Measurements from ENCODE around the gene E2F3.

Gene E2F3

DNA sequence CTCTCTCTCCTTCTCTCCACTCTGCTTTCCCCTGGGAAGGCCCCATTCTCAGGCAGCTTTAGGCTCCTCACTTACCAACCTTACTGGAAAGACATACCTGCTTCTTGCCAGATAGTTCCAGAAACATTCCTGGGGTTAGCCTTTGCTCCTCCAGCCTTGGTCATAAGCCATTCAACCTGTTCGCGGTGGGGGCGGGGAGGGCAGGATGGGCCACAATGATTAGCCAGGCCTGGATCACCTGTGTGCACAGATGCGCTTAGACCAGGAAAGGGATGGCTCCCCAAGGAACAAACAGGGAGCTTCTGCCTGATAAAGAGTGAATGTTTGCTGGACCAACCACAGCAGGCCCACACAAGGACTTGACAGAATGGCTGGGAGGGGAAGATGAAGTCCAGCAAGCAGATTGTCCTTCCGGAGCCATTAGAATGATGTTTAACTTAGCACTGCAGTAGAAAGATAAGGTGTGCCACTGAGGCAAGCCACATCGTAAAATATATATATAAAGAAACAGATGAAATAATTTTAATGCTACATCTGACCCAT is 74.9 kb downstream of the E2F3 start:
- in situ Hi-C loops (cut with MboI; ENCODE audit: low sequenced_read_pairs, unreplicated experiment): no loop called here
- TF ChIP-seq, protein P1, sequence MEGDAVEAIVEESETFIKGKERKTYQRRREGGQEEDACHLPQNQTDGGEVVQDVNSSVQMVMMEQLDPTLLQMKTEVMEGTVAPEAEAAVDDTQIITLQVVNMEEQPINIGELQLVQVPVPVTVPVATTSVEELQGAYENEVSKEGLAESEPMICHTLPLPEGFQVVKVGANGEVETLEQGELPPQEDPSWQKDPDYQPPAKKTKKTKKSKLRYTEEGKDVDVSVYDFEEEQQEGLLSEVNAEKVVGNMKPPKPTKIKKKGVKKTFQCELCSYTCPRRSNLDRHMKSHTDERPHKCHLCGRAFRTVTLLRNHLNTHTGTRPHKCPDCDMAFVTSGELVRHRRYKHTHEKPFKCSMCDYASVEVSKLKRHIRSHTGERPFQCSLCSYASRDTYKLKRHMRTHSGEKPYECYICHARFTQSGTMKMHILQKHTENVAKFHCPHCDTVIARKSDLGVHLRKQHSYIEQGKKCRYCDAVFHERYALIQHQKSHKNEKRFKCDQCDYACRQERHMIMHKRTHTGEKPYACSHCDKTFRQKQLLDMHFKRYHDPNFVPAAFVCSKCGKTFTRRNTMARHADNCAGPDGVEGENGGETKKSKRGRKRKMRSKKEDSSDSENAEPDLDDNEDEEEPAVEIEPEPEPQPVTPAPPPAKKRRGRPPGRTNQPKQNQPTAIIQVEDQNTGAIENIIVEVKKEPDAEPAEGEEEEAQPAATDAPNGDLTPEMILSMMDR (IDR thresholded peaks at IDR 0.05; ENCODE audit: borderline replicate concordance, control extremely low read depth, extremely low read depth, insufficient read depth, missing control alignments): no peak
- DNase-seq (ENCODE audit: low spot score): no peak

DNA sequence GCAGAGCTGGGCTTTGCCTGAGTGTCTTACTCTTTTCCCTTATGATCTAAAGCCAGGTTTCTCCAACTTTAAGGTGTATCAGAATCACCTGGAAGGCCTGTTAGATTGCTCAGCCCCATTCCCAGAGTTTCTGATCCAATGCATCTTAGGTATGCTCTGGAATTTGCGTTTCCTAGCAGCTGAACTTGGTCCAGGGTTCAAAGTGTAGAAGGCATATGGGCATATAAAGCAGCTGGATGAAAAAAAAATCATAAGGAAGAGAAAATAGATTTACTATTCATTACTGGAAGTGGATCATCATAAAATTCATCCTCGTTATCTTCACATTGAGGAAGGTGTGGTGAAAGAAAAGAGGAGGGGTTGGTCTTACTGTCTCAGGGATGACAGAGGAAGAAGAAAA is 75.8 kb downstream of the E2F3 start:
- no peak for DNase-seq (ENCODE audit: low spot score)
- in situ Hi-C loops (cut with MboI; ENCODE audit: low sequenced_read_pairs, unreplicated experiment): no loop called here
- TF ChIP-seq, protein P1 (IDR thresholded peaks at IDR 0.05; ENCODE audit: borderline replicate concordance, control extremely low read depth, extremely low read depth, insufficient read depth, missing control alignments): no peak

DNA sequence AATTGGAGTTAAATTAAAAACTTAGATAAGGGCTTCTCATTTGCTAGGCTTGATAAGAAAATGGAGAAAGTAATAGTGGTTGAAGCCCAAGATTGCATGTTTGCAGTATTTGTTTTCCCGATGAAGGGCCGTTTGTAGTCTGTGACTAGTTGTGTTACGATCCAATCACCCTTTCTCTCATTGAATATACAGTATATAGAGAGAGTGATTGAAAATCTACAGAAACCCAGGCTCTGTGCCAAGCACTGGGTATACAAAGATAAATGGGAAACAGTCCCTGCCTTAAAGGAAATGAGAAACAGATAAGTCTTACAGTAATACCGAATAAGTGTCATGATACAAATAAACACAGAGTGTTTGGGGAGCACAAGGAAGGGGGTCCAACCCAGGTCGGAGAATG is 77.4 kb downstream of the E2F3 start:
- TF ChIP-seq, protein P1 (IDR thresholded peaks at IDR 0.05; ENCODE audit: borderline replicate concordance, control extremely low read depth, extremely low read depth, insufficient read depth, missing control alignments): no peak
- DNase-seq (ENCODE audit: low spot score): no peak
- in situ Hi-C loops (cut with MboI; ENCODE audit: low sequenced_read_pairs, unreplicated experiment): no loop called here

DNA sequence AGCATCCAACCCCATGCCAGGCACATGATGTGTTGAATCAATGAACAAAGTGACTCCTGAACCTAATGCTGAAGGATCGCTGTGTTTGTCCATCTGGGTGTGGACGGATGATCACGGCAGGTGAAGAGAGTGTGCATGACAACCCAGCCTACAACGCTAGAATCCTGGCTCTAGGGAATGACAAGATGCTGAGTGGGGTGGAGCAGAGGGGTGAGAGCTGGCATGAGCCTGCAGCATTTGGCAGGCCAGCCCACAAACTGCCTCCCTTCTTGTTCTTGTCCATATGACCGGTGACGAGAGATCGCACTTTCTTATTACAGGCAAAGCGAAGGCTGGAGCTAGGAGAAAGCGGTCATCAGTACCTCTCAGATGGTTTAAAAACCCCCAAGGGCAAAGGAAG is 77.8 kb downstream of the E2F3 start:
- in situ Hi-C loops (cut with MboI; ENCODE audit: low sequenced_read_pairs, unreplicated experiment): no loop called here
- DNase-seq (ENCODE audit: low spot score): no peak
- TF ChIP-seq, protein P1 (IDR thresholded peaks at IDR 0.05; ENCODE audit: borderline replicate concordance, control extremely low read depth, extremely low read depth, insufficient read depth, missing control alignments): no peak

DNA sequence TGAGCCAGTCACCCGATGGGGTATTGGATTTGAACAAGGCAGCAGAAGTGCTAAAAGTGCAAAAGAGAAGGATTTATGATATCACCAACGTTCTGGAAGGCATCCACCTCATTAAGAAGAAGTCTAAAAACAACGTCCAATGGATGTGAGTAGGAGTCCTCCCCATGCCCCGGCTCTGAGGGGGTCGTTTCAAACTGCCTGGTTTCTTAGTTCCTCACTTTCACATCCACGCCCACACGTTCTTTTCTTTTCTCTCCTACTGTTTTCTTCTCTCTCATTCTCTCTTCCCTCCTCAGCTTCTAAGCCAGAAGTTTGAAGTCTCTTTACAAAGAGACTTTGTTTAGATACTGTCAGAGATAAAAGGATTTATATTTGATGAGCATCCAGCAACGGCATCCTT is 79.6 kb downstream of the E2F3 start:
- TF ChIP-seq, protein P1 (IDR thresholded peaks at IDR 0.05; ENCODE audit: borderline replicate concordance, control extremely low read depth, extremely low read depth, insufficient read depth, missing control alignments): no peak
- in situ Hi-C loops (cut with MboI; ENCODE audit: low sequenced_read_pairs, unreplicated experiment): no loop called here

DNA sequence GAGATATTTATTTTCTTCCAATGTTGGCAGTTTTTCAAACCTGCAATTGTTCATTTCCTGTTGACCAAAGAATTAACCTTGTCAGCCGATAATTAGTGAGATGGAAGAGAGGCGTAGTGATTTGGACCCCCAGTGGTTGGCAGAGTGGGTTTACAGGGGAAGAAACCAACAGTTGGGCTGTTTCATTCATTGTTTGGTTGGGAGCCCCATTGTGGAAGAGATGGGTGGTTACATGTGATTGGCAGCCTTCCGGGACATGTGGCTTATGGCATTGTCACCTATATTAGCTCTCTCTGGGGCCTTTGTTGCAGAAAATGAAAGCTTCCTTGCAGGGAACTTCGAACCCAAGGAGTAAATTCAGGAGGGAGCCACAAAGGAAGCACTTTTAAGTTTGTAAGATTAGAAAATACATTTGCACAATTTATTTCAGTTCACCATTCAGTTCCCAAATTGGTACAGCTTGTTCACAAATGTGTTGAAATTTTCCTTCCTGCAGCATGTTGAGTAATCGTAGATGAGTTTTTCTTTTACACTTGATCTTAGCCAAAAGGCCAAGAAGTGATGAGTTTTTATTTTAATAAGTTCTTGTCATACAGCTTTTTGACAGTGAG is 82.3 kb downstream of the E2F3 start:
- TF ChIP-seq, protein P1 (IDR thresholded peaks at IDR 0.05; ENCODE audit: borderline replicate concordance, control extremely low read depth, extremely low read depth, insufficient read depth, missing control alignments): no peak
- DNase-seq (ENCODE audit: low spot score): no peak
- in situ Hi-C loops (cut with MboI; ENCODE audit: low sequenced_read_pairs, unreplicated experiment): no loop called here

More for the DNA sequence above, 79.6 kb downstream of the E2F3 start:
- DNase-seq (ENCODE audit: low spot score): no peak
